ENCODE results near the gene PTPRD.
"Not testable (repeated sequence)": the region's sequence is repeated elsewhere in the genome, so short reads cannot be mapped to it uniquely, and the experiment has no call there.

PTPRD gene

DNA sequence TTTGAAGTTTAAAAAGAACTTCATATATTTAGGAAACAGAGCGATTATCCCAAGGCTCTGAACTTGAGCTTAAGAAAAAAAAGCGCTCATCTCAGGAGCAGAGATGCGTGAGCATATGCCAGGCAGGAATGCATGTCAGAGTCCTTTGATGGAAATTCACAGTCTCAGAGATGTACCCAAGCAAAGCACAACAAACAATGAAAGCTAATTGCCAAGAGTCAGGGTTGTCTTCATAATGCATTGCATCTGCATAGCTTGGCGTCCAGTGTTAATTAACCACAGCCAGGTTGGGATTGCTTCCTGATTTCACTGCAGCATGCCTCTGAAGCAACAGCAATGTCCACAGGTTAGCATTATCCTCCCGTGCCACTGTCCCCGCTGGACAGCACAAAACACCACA, 1906.3 kb downstream of the PTPRD start:
- TF ChIP-seq POLR2A (IDR thresholded peaks at IDR 0.05; ENCODE audit: low read depth, low read length) (no peak), POLR2AphosphoS5 (IDR thresholded peaks at IDR 0.05; ENCODE audit: low read depth, low read length) (no peak), TAF1 (IDR thresholded peaks at IDR 0.05; ENCODE audit: borderline replicate concordance, low read depth, low read length) (no peak)
- DNase-seq (ENCODE audit: insufficient read length) (no peak), FAIRE-seq (no peak)

DNA sequence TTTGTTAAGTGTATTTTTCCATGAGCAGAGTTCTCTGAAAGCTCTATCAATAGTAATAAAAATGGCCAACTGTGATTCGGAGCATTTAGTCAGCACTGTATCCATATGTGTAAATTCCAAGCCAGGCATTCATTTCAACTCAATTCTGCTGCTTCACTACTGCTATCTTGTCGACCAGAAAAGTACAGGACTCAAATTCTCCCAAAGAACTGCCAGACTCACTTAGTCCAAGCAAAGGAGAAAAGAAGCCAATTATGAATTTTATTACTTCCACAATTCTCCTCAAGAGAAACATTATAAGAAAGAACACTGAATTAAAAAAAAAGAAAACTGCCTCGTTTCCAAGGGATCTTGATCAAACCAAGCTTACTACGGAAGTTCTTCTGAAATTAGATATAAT, 1906.9 kb downstream of the PTPRD start:
- FAIRE-seq, result no peak
- TF ChIP-seq POLR2AphosphoS5 (IDR thresholded peaks at IDR 0.05; ENCODE audit: low read depth, low read length), result no peak
- DNase-seq (ENCODE audit: insufficient read length), result no peak

DNA sequence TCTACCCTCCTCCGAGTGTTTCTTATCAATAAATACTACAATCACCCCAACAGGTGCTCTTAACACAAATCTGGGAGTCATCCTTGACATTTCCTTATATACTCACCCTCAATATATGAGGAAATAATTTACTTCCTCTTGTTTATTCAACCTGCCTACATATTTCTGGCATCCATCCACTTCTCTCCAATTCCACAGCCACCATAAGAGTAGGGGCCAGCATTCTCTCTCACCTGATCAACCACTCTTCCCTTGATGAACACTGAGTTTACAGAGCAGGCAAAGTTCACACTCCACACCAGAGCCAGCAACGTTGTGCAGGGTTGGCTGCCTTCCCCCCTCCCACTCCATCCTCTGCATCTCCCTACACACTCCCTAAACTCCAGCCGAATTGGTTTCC, 1908.9 kb downstream of the PTPRD start:
- no peak for DNase-seq (ENCODE audit: insufficient read length)
- TF ChIP-seq POLR2A (IDR thresholded peaks at IDR 0.05; ENCODE audit: low read depth, low read length) (no peak), POLR2AphosphoS5 (IDR thresholded peaks at IDR 0.05; ENCODE audit: low read depth, low read length) (no peak), TAF1 (IDR thresholded peaks at IDR 0.05; ENCODE audit: borderline replicate concordance, low read depth, low read length) (no peak)
- no peak for FAIRE-seq

- no peak for TF ChIP-seq POLR2AphosphoS5 (IDR thresholded peaks at IDR 0.05; ENCODE audit: low read depth, low read length)
- no peak for TF ChIP-seq TAF1 (IDR thresholded peaks at IDR 0.05; ENCODE audit: borderline replicate concordance, low read depth, low read length)
- TF ChIP-seq POLR2A (IDR thresholded peaks at IDR 0.05; ENCODE audit: low read depth, low read length), result no peak
- no peak for DNase-seq (ENCODE audit: insufficient read length)
- no peak for FAIRE-seq
These were observed 1910.9 kb downstream of the PTPRD start for GRCh38 chr9:8701904-8702303.

DNA sequence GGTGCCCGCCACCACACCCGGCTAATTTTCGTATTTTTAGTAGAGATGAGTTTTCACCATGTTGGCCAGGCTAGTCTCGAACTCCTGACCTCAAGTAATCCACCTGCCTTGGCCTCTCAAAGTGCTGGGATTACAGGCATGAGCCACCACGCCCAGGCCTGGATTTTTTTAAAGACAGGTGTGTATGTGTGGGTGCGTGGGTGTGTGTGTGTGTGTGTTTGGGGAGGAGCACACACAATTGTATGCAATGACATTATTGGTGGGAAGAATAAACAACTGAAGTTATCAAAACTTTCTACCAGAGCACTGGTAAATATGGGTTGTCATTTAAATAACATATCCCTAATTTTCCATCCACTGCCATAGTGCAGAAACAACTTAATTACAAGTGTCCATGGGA, 1915.2 kb downstream of the PTPRD start:
- DNase-seq (ENCODE audit: insufficient read length); FAIRE-seq: not testable (repeated sequence)

DNA sequence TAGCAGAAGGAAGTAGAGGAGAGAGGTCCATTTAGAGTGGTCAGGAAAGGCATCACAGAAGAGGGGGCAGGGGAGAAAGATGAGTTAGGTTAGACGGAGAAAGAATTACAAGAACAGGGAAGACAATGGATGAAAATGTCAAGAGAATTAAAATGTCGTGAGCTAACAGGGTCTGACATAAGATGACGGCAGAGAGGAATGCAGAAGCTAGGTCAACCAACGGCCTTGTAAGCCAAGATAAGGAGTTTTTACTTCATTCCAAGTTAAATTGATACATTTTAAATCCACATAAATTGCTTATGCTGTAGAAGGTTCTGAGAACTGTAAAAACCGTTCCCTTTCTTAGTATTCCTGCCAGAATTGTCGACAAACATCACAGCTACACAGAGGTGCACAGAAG, 1916.3 kb downstream of the PTPRD start:
- no peak for FAIRE-seq
- no peak for TF ChIP-seq TAF1 (IDR thresholded peaks at IDR 0.05; ENCODE audit: borderline replicate concordance, low read depth, low read length)
- TF ChIP-seq POLR2A (IDR thresholded peaks at IDR 0.05; ENCODE audit: low read depth, low read length), result no peak
- no peak for TF ChIP-seq POLR2AphosphoS5 (IDR thresholded peaks at IDR 0.05; ENCODE audit: low read depth, low read length)
- no peak for DNase-seq (ENCODE audit: insufficient read length)

- TF ChIP-seq POLR2A (IDR thresholded peaks at IDR 0.05; ENCODE audit: low read depth, low read length), result no peak
- no peak for TF ChIP-seq POLR2AphosphoS5 (IDR thresholded peaks at IDR 0.05; ENCODE audit: low read depth, low read length)
- TF ChIP-seq TAF1 (IDR thresholded peaks at IDR 0.05; ENCODE audit: borderline replicate concordance, low read depth, low read length), result no peak
- DNase-seq (ENCODE audit: insufficient read length) (no peak), FAIRE-seq (no peak)
These were observed 1917.7 kb downstream of the PTPRD start for GRCh38 chr9:8694983-8695588.

GRCh38 chr9:8693464-8693863, 1919.3 kb downstream of the PTPRD start:
- FAIRE-seq, result no peak
- no peak for DNase-seq (ENCODE audit: insufficient read length)
- TF ChIP-seq TAF1 (IDR thresholded peaks at IDR 0.05; ENCODE audit: borderline replicate concordance, low read depth, low read length) (no peak), POLR2AphosphoS5 (IDR thresholded peaks at IDR 0.05; ENCODE audit: low read depth, low read length) (no peak), POLR2A (IDR thresholded peaks at IDR 0.05; ENCODE audit: low read depth, low read length) (no peak)

- FAIRE-seq (no peak), DNase-seq (ENCODE audit: insufficient read length) (no peak)
- no peak for TF ChIP-seq TAF1 (IDR thresholded peaks at IDR 0.05; ENCODE audit: borderline replicate concordance, low read depth, low read length)
- no peak for TF ChIP-seq POLR2A (IDR thresholded peaks at IDR 0.05; ENCODE audit: low read depth, low read length)
- no peak for TF ChIP-seq POLR2AphosphoS5 (IDR thresholded peaks at IDR 0.05; ENCODE audit: low read depth, low read length)
These were observed 1926.3 kb downstream of the PTPRD start for GRCh38 chr9:8686516-8686915.

DNA sequence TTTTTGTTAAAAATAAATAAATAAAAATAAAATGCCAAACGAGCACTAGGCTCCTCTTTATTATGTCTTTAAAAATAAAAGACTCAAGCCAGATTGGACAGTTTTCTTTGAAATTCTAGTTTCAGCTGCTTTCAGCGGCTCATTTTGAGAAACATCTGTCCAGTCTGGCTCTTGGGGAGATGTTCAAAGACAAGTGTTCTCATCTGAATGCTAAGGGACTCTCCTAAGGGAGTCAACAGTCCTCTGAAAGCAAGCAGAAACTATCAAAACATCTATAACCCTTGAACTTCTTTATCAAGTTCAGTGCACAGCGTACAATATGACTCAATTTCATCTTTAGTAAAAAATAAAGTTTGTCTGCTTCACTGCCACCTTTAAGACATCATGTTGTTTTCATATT, 1927.0 kb downstream of the PTPRD start:
- TF ChIP-seq TAF1 (IDR thresholded peaks at IDR 0.05; ENCODE audit: borderline replicate concordance, low read depth, low read length) (no peak), POLR2A (IDR thresholded peaks at IDR 0.05; ENCODE audit: low read depth, low read length) (no peak), POLR2AphosphoS5 (IDR thresholded peaks at IDR 0.05; ENCODE audit: low read depth, low read length) (no peak)
- no peak for FAIRE-seq
- no peak for DNase-seq (ENCODE audit: insufficient read length)

GRCh38 chr9:8684978-8685708, 1927.7 kb downstream of the PTPRD start:
- DNase-seq (ENCODE audit: insufficient read length) (no peak), FAIRE-seq (no peak)
- TF ChIP-seq POLR2A (IDR thresholded peaks at IDR 0.05; ENCODE audit: low read depth, low read length) (no peak), TAF1 (IDR thresholded peaks at IDR 0.05; ENCODE audit: borderline replicate concordance, low read depth, low read length) (no peak), POLR2AphosphoS5 (IDR thresholded peaks at IDR 0.05; ENCODE audit: low read depth, low read length) (no peak)

DNA sequence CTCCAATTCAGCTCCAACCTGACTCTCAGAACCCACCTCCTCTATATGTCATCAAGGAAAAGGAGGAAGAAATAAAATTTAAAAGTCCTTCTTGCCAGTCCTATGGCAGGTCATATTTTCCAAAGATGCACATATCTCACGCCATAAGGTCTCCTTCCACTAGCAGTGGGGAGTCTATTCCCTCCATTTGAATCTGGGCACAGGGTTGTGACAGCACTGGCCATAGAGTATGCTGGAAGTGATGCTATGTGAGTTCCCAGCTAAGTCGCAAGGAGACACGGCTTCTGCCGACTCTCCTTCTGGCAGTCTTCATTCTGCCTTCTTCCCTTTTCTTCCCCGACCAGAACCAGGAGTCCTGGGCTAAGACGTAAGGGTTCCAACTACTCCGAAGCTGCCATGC, 1929.3 kb downstream of the PTPRD start:
- FAIRE-seq (no peak), DNase-seq (ENCODE audit: insufficient read length) (no peak)
- TF ChIP-seq POLR2A (IDR thresholded peaks at IDR 0.05; ENCODE audit: low read depth, low read length) (no peak), TAF1 (IDR thresholded peaks at IDR 0.05; ENCODE audit: borderline replicate concordance, low read depth, low read length) (no peak), POLR2AphosphoS5 (IDR thresholded peaks at IDR 0.05; ENCODE audit: low read depth, low read length) (no peak)

Data from GM12892 (cell line).